CD4-positive, alpha-beta T cell treated with Interleukin-15 for 4 hours (primary cell): Measurements from ENCODE around the gene RASSF6.
"Not testable (repeated sequence)": the region's sequence is repeated elsewhere in the genome, so short reads cannot be mapped to it uniquely, and the experiment has no call there.

Source experiments
- DNase-seq: peaks from one replicate; pipeline ENCODE4 v3.0.0-alpha.2; 2020; ENCODE audit warnings: low spot score

RASSF6 gene

GRCh38 chr4:73575660-73576059, 44.6 kb downstream of the RASSF6 start:
- DNase-seq = no peak

- DNase-seq = peak; percentile 5
Measured at GRCh38 chr4:73573794-73574528, 46.3 kb downstream of the RASSF6 start.

GRCh38 chr4:73550865-73551264, 69.4 kb downstream of the RASSF6 start:
- not testable (repeated sequence) for DNase-seq

GRCh38 chr4:73544620-73545019, 75.6 kb downstream of the RASSF6 start:
- DNase-seq = no peak

- DNase-seq = no peak
Measured at GRCh38 chr4:73541251-73541650, 79.0 kb downstream of the RASSF6 start.

GRCh38 chr4:73540826-73541225, 79.4 kb downstream of the RASSF6 start:
- no peak for DNase-seq

GRCh38 chr4:73539386-73539785, 80.8 kb downstream of the RASSF6 start:
- no peak for DNase-seq

- no peak for DNase-seq
Measured at GRCh38 chr4:73538162-73538561, 82.1 kb downstream of the RASSF6 start.

- no peak for DNase-seq
Measured at GRCh38 chr4:73533515-73534422, 86.5 kb downstream of the RASSF6 start.

- no peak for DNase-seq
Measured at GRCh38 chr4:73528171-73528570, 92.1 kb downstream of the RASSF6 start.

- no peak for DNase-seq
Measured at GRCh38 chr4:73527196-73527595, 93.0 kb downstream of the RASSF6 start.

- no peak for DNase-seq
Measured at GRCh38 chr4:73525611-73526010, 94.6 kb downstream of the RASSF6 start.

- DNase-seq = no peak
Measured at GRCh38 chr4:73523126-73523525, 97.1 kb downstream of the RASSF6 start.
